Measurements from ENCODE around the gene GFER. TPM values are rescaled to one million over a fixed set of nuclear protein-coding genes. Genes with fewer than 3 reads are reported as not detected.

GFER gene
- total and polyA plus RNA-seq, 2 donors (not counting 1 experiment from before 2014, with no cell fraction given): 15.6 to 30.4 TPM

DNA sequence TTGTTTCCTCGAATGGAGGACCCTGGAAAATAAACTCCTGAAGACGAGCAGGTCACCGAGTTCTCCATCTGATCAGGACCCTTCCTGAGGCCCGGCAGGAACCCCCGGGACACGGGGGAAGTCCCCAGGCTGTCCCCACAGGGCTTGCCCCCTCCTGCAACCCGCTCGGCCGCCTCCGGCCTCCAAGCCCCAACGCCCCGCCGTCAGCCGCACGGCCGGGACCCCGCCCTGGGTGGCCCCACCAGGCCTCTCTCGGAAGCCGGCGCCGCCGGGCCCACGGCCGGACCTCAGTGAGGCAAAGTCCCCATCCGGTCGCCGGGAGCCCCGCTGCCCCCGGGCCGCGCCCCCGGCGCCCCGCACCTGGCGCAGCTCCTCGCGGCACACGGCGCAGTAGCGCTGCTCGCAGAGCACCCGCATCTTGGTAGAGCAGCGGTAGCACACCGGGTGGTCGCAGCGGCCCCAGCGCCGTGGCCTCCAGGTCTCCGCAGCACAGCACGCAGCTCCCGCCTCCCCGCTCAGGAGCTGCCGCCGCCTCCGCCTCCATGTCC is 25.2 kb downstream of the GFER start:
- Histone ChIP-seq H3K9me3 (ENCODE audit: control extremely low read depth in 1 of 3, control insufficient read depth in 2 of 3, insufficient read depth in 1 of 3, low read length in 2 of 3) (no peaks in the 10 kb centered on the region), H4K20me1 (ENCODE audit: control insufficient read depth, insufficient read depth, low read length, poor library complexity, severe bottlenecking) (peaks cover 50% of the 10 kb centered on the region), H3K27ac (ENCODE audit: low read length in 2 of 2) (peak overlapping the region in 1 of 2 donors; percentile 77), H3K4me1 (ENCODE audit: control insufficient read depth in 2 of 2, insufficient read depth in 2 of 2, low read length in 2 of 2) (peaks cover 38 to 48% of the 10 kb centered on the region in 2 donors), H3K4me2 (replicated peaks; ENCODE audit: low read depth, low read length, poor library complexity, severe bottlenecking) (peak overlapping the region; percentile 77), H3K79me2 (ENCODE audit: control insufficient read depth, insufficient read depth, low read length) (peaks cover 58% of the 10 kb centered on the region), H3K4me3 (ENCODE audit: control extremely low read depth in 1 of 5, extremely low read depth in 1 of 5, insufficient read depth in 1 of 5, low read depth in 2 of 5, low read length in 4 of 5) (peak overlapping the region; percentile 17 to 67 (median 54)), H3K36me3 (replicated peaks in 1 of 2; ENCODE audit: control extremely low read depth in 1 of 2, control insufficient read depth in 1 of 2, extremely low read depth in 1 of 2, insufficient read depth in 2 of 2, low read length in 1 of 2) (peaks cover 0 to 6% of the 10 kb centered on the region in 2 experiments), H3K9ac (ENCODE audit: low read length) (peak overlapping the region; percentile 63), H3K27me3 (replicated peaks in 1 of 4; ENCODE audit: control extremely low read depth in 1 of 4, control insufficient read depth in 3 of 4, insufficient read depth in 4 of 4, low read length in 3 of 4) (no peaks in the 10 kb centered on the region), H2AFZ (ENCODE audit: insufficient read depth, low read depth, low read length, poor library complexity, severe bottlenecking) (peak overlapping the region; percentile 51)
- peaks cover 43% of the 10 kb centered on the region for H3K4me1 Mint-ChIP-seq
- H3K27me3 Mint-ChIP-seq: no peaks in the 10 kb centered on the region
- TF ChIP-seq EZH2 (IDR thresholded peaks at IDR 0.05; ENCODE audit: borderline replicate concordance, insufficient read depth, low read depth, low read length, poor library complexity, severe bottlenecking): no peak
- TF ChIP-seq, protein P1, sequence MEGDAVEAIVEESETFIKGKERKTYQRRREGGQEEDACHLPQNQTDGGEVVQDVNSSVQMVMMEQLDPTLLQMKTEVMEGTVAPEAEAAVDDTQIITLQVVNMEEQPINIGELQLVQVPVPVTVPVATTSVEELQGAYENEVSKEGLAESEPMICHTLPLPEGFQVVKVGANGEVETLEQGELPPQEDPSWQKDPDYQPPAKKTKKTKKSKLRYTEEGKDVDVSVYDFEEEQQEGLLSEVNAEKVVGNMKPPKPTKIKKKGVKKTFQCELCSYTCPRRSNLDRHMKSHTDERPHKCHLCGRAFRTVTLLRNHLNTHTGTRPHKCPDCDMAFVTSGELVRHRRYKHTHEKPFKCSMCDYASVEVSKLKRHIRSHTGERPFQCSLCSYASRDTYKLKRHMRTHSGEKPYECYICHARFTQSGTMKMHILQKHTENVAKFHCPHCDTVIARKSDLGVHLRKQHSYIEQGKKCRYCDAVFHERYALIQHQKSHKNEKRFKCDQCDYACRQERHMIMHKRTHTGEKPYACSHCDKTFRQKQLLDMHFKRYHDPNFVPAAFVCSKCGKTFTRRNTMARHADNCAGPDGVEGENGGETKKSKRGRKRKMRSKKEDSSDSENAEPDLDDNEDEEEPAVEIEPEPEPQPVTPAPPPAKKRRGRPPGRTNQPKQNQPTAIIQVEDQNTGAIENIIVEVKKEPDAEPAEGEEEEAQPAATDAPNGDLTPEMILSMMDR (IDR thresholded peaks at IDR 0.05): no peak
- ATAC-seq (ENCODE audit: low read depth) (peak; percentile 4), DNase-seq (no peak)
- intact Hi-C loops (cut with micrococcal nuclease): loop anchor here (1.0 to 2.0 kb wide), 7 partner anchors 14 to 146 kb away; partner anchors contain the start of genes GFER, NDUFB10, NTHL1 and RPS2
- CTCF ChIA-PET: interaction anchor here (1.1 kb wide), 1 partner anchor 51 kb away, joined by 3 read pairs; no protein-coding TSS in a partner anchor
- peak overlapping the region; percentile 82 for H3K4me3 Mint-ChIP-seq
- under 1% methylated on average over 55 of the region's 55 CpGs for WGBS (ENCODE audit: insufficient coverage)
- H3K27ac Mint-ChIP-seq: peak overlapping the region; percentile 68
- no peaks in the 10 kb centered on the region for H3K9me3 Mint-ChIP-seq (ENCODE audit: insufficient read depth)
- POLR2A ChIA-PET: interaction anchor here (1.1 to 1.5 kb wide), 3 partner anchors 18 to 146 kb away, joined by 3 to 5 read pairs (median 4); partner anchors contain the start of genes RPS2 and TRAF7
